ENCODE results near the gene PRKG2. TPM values are rescaled to one million over a fixed set of nuclear protein-coding genes. Genes with fewer than 3 reads are reported as not detected.

The PRKG2 gene
- total RNA-seq, 1 experiment from 2014 or later: not detected

GRCh38 chr4:81137894-81138293 is 77.1 kb downstream of the PRKG2 start:
- POLR2A ChIA-PET (ENCODE audit: low non-redundant PET): no interaction called here
- no peak overlapping the region for H3K27ac ChIP-seq (ENCODE audit: low read depth, low read length, poor library complexity, severe bottlenecking)
- intact Hi-C loops (cut with micrococcal nuclease; ENCODE audit: unreplicated experiment): no loop called here

DNA sequence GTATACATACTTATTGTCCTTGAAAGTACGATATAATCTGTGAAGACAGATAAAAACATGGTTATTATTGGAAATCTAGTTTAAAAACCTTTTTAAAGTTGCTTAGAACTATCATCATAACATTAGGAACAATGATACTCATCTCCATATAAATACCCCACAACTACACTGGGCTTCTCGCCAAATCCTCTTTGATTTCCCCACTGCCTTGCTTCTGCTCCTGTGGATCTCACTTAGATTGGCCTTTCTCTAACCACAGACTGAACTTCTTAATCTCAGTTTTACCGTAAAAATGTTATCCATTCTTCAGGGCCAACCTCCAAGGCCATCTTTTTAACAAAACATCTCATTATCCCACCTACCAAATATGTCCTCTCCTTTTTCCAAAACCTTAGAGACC is 77.6 kb downstream of the PRKG2 start:
- TF ChIP-seq, protein P1, sequence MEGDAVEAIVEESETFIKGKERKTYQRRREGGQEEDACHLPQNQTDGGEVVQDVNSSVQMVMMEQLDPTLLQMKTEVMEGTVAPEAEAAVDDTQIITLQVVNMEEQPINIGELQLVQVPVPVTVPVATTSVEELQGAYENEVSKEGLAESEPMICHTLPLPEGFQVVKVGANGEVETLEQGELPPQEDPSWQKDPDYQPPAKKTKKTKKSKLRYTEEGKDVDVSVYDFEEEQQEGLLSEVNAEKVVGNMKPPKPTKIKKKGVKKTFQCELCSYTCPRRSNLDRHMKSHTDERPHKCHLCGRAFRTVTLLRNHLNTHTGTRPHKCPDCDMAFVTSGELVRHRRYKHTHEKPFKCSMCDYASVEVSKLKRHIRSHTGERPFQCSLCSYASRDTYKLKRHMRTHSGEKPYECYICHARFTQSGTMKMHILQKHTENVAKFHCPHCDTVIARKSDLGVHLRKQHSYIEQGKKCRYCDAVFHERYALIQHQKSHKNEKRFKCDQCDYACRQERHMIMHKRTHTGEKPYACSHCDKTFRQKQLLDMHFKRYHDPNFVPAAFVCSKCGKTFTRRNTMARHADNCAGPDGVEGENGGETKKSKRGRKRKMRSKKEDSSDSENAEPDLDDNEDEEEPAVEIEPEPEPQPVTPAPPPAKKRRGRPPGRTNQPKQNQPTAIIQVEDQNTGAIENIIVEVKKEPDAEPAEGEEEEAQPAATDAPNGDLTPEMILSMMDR (conservative IDR thresholded peaks at IDR 0.05; ENCODE audit: low read depth, low read length): no peak
- no peak for TF ChIP-seq EZH2 (IDR thresholded peaks at IDR 0.05; ENCODE audit: borderline replicate concordance, low read depth, low read length, poor library complexity, severe bottlenecking)
- Histone ChIP-seq H3K4me1 (ENCODE audit: insufficient read depth, low read length, poor library complexity, severe bottlenecking) (no peaks in the 10 kb centered on the region), H3K27ac (ENCODE audit: low read depth, low read length, poor library complexity, severe bottlenecking) (no peak overlapping the region), H3K9me3 (ENCODE audit: low read depth, low read length, poor library complexity, severe bottlenecking) (no peaks in the 10 kb centered on the region), H3K4me3 (ENCODE audit: low read depth, low read length, poor library complexity, severe bottlenecking) (no peak overlapping the region), H3K36me3 (ENCODE audit: insufficient read depth, low read length, poor library complexity, severe bottlenecking) (no peaks in the 10 kb centered on the region), H3K27me3 (replicated peaks; ENCODE audit: insufficient read depth, low read depth, low read length, poor library complexity) (no peaks in the 10 kb centered on the region)
- ChIA-PET CTCF (no interaction called here), POLR2A (ENCODE audit: low non-redundant PET) (no interaction called here)
- BruUV-seq (replicated peaks): no TSS peak
- intact Hi-C loops (cut with micrococcal nuclease; ENCODE audit: unreplicated experiment): no loop called here
- no peak for DNase-seq (ENCODE audit: low spot score)

More at GRCh38 chr4:81137894-81138293, 77.1 kb downstream of the PRKG2 start:
- H3K27me3 ChIP-seq (replicated peaks; ENCODE audit: insufficient read depth, low read depth, low read length, poor library complexity): no peaks in the 10 kb centered on the region
- no TSS peak for BruUV-seq (replicated peaks)
- no peak overlapping the region for H3K4me3 ChIP-seq (ENCODE audit: low read depth, low read length, poor library complexity, severe bottlenecking)
- H3K9me3 ChIP-seq (ENCODE audit: low read depth, low read length, poor library complexity, severe bottlenecking): no peaks in the 10 kb centered on the region
- no peaks in the 10 kb centered on the region for H3K4me1 ChIP-seq (ENCODE audit: insufficient read depth, low read length, poor library complexity, severe bottlenecking)
- TF ChIP-seq, protein P1 (conservative IDR thresholded peaks at IDR 0.05; ENCODE audit: low read depth, low read length): no peak
- no peak for TF ChIP-seq EZH2 (IDR thresholded peaks at IDR 0.05; ENCODE audit: borderline replicate concordance, low read depth, low read length, poor library complexity, severe bottlenecking)
- CTCF ChIA-PET: no interaction called here
- no peak for DNase-seq (ENCODE audit: low spot score)
- H3K36me3 ChIP-seq (ENCODE audit: insufficient read depth, low read length, poor library complexity, severe bottlenecking): no peaks in the 10 kb centered on the region

- no peak for DNase-seq (ENCODE audit: low spot score)
- no peaks in the 10 kb centered on the region for H3K4me1 ChIP-seq (ENCODE audit: insufficient read depth, low read length, poor library complexity, severe bottlenecking)
- no peaks in the 10 kb centered on the region for H3K36me3 ChIP-seq (ENCODE audit: insufficient read depth, low read length, poor library complexity, severe bottlenecking)
- no peaks in the 10 kb centered on the region for H3K27me3 ChIP-seq (replicated peaks; ENCODE audit: insufficient read depth, low read depth, low read length, poor library complexity)
- H3K4me3 ChIP-seq (ENCODE audit: low read depth, low read length, poor library complexity, severe bottlenecking): no peak overlapping the region
- intact Hi-C loops (cut with micrococcal nuclease; ENCODE audit: unreplicated experiment): no loop called here
- no peak overlapping the region for H3K27ac ChIP-seq (ENCODE audit: low read depth, low read length, poor library complexity, severe bottlenecking)
- ChIA-PET POLR2A (ENCODE audit: low non-redundant PET) (no interaction called here), CTCF (no interaction called here)
- BruUV-seq (replicated peaks): no TSS peak
- no peaks in the 10 kb centered on the region for H3K9me3 ChIP-seq (ENCODE audit: low read depth, low read length, poor library complexity, severe bottlenecking)
- no peak for TF ChIP-seq EZH2 (IDR thresholded peaks at IDR 0.05; ENCODE audit: borderline replicate concordance, low read depth, low read length, poor library complexity, severe bottlenecking)
- TF ChIP-seq, protein P1 (conservative IDR thresholded peaks at IDR 0.05; ENCODE audit: low read depth, low read length): no peak
Measured at GRCh38 chr4:81136161-81136905, 78.7 kb downstream of the PRKG2 start.

Data from A673 (cell line).